Measurements from ENCODE around the gene CARD19. TPM values are rescaled to one million over a fixed set of nuclear protein-coding genes. Genes with fewer than 3 reads are reported as not detected.

Gene CARD19
- total RNA-seq, 1 donor from 2014 or later = 35.8 TPM

- DNase-seq (ENCODE audit: extremely low spot score, unreplicated experiment) = no peak
- H3K27ac Mint-ChIP-seq (ENCODE audit: unreplicated experiment) = no peak overlapping the region
- no peaks in the 10 kb centered on the region for H3K4me1 Mint-ChIP-seq (ENCODE audit: unreplicated experiment)
- H3K27me3 Mint-ChIP-seq (ENCODE audit: unreplicated experiment) = no peaks in the 10 kb centered on the region
- H3K36me3 Mint-ChIP-seq (ENCODE audit: unreplicated experiment) = no peaks in the 10 kb centered on the region
- no peak overlapping the region for H3K4me3 Mint-ChIP-seq (ENCODE audit: unreplicated experiment)
- no peaks in the 10 kb centered on the region for H3K9me3 Mint-ChIP-seq (ENCODE audit: unreplicated experiment)
- TF ChIP-seq CTCF (IDR thresholded peaks at IDR 0.05) = no peak
These were observed 44.3 kb upstream of the CARD19 start for GRCh38 chr9:93051680-93052089.

GRCh38 chr9:93052791-93053540, 43.1 kb upstream of the CARD19 start:
- no peak overlapping the region for H3K4me3 Mint-ChIP-seq (ENCODE audit: unreplicated experiment)
- TF ChIP-seq CTCF (IDR thresholded peaks at IDR 0.05) = no peak
- DNase-seq (ENCODE audit: extremely low spot score, unreplicated experiment) = no peak
- H3K27ac Mint-ChIP-seq (ENCODE audit: unreplicated experiment) = no peak overlapping the region
- no peaks in the 10 kb centered on the region for H3K36me3 Mint-ChIP-seq (ENCODE audit: unreplicated experiment)
- H3K4me1 Mint-ChIP-seq (ENCODE audit: unreplicated experiment) = peaks cover under 1% of the 10 kb centered on the region
- no peaks in the 10 kb centered on the region for H3K9me3 Mint-ChIP-seq (ENCODE audit: unreplicated experiment)
- no peaks in the 10 kb centered on the region for H3K27me3 Mint-ChIP-seq (ENCODE audit: unreplicated experiment)

- DNase-seq (ENCODE audit: extremely low spot score, unreplicated experiment) = no peak
- no peak overlapping the region for H3K27ac Mint-ChIP-seq (ENCODE audit: unreplicated experiment)
- no peak overlapping the region for H3K4me3 Mint-ChIP-seq (ENCODE audit: unreplicated experiment)
- H3K36me3 Mint-ChIP-seq (ENCODE audit: unreplicated experiment) = no peaks in the 10 kb centered on the region
- H3K4me1 Mint-ChIP-seq (ENCODE audit: unreplicated experiment) = peaks cover 1% of the 10 kb centered on the region
- H3K9me3 Mint-ChIP-seq (ENCODE audit: unreplicated experiment) = no peaks in the 10 kb centered on the region
- H3K27me3 Mint-ChIP-seq (ENCODE audit: unreplicated experiment) = no peaks in the 10 kb centered on the region
- TF ChIP-seq CTCF (IDR thresholded peaks at IDR 0.05) = no peak
These were observed 42.2 kb upstream of the CARD19 start for GRCh38 chr9:93053781-93054331.

GRCh38 chr9:93054758-93055704, 41.0 kb upstream of the CARD19 start:
- TF ChIP-seq CTCF (IDR thresholded peaks at IDR 0.05) = no peak
- no peaks in the 10 kb centered on the region for H3K36me3 Mint-ChIP-seq (ENCODE audit: unreplicated experiment)
- no peak overlapping the region for H3K4me3 Mint-ChIP-seq (ENCODE audit: unreplicated experiment)
- H3K27ac Mint-ChIP-seq (ENCODE audit: unreplicated experiment) = no peak overlapping the region
- H3K27me3 Mint-ChIP-seq (ENCODE audit: unreplicated experiment) = peaks cover 4% of the 10 kb centered on the region
- no peaks in the 10 kb centered on the region for H3K9me3 Mint-ChIP-seq (ENCODE audit: unreplicated experiment)
- no peak for DNase-seq (ENCODE audit: extremely low spot score, unreplicated experiment)
- H3K4me1 Mint-ChIP-seq (ENCODE audit: unreplicated experiment) = peaks cover 5% of the 10 kb centered on the region
